K562 (cell line): ENCODE results near the gene TMED10. TPM values are rescaled to one million over a fixed set of nuclear protein-coding genes. Genes with fewer than 3 reads are reported as not detected.

Experiments used
- C11orf30 ChIP-seq: fragments of 450-650 bp; IDR thresholded peaks from 2 replicates; pipeline ENCODE4 v1.6.1; 2016; ENCODE audit warnings: low read depth, mild to moderate bottlenecking
- HDAC6 ChIP-seq: IDR thresholded peaks from 2 replicates; pipeline ENCODE4 v1.6.1; 2012; ENCODE audit warnings: low read depth, mild to moderate bottlenecking, control low read depth, inconsistent platforms, low read length, moderate library complexity
- NFATC3 ChIP-seq: fragments of 450-650 bp; IDR thresholded peaks from 2 replicates; pipeline ENCODE4 v1.6.1; 2017; ENCODE audit warnings: mild to moderate bottlenecking
- RCOR1 ChIP-seq, 2 experiments: IDR thresholded peaks; 2 replicates each; pipeline ENCODE4 v1.6.1; 2012; ENCODE audit warnings: low read depth in 2 of 2, low read length in 2 of 2, borderline replicate concordance in 1 of 2, improper control_type of control experiment in 1 of 2
- ZNF324 ChIP-seq: fragments of 250-450 bp; sonication (Bioruptor Pico); IDR thresholded peaks from 2 replicates; pipeline ENCODE4 v1.4.0; 2020; ENCODE audit warnings: mild to moderate bottlenecking
- polyA plus RNA-seq, 8 experiments: library from polyadenylated mRNA; depleted of rRNA in 4 of 8; stranded (reverse) in 5 of 8; unstranded in 3 of 8; fragments of >200 nt; fragmentation: Nextera tagmentation in 2 of 8; fragmentation: Illumina TruSeq in 1 of 8; extraction: Ambion mirVana in 2 of 8; extraction: Trizol in 1 of 8; gene quantifications; 2 replicates each; pipeline versions ENCODE4 v1.2.1 to v1.2.3, GENCODE V29; 2011 to 2014; ENCODE audit warnings: inconsistent platforms in 1 of 8, missing spikeins in 1 of 8
- total RNA-seq, 7 experiments: library from RNA; depleted of rRNA in 6 of 7; stranded (reverse); fragments of >200 nt in 6 of 7; fragmentation: Illumina TruSeq in 2 of 7; extraction: Trizol in 2 of 7; gene quantifications; 2 replicates each; pipeline versions ENCODE4 v1.2.1 to v1.2.3, GENCODE V29; 2011 to 2021; ENCODE audit warnings: low replicate concordance in 1 of 7
- TF ChIP-seq, protein P1 (sequence below): sonication (generic); formaldehyde crosslinking; IDR thresholded peaks from 2 replicates; pipeline ENCODE4 v1.8.0; 2023; ENCODE audit warnings: missing genetic modification reagents, mild to moderate bottlenecking, borderline replicate concordance
- TF ChIP-seq, protein P2 (sequence below): sonication (generic); formaldehyde crosslinking; IDR thresholded peaks from 2 replicates; pipeline ENCODE4 v1.8.0; 2022; ENCODE audit warnings: mild to moderate bottlenecking, low read depth, missing genetic modification reagents
- TF ChIP-seq, protein P3 (sequence below): fragments of 250-450 bp; sonication (Bioruptor Pico); IDR thresholded peaks from 2 replicates; pipeline ENCODE4 v1.5.0; 2021

TMED10 gene
- total and polyA plus RNA-seq, 9 of the 15 experiments (the other 6 are each of a cell fraction or from before 2014, with no cell fraction given): 62.2 to 233 (median 124) TPM

DNA sequence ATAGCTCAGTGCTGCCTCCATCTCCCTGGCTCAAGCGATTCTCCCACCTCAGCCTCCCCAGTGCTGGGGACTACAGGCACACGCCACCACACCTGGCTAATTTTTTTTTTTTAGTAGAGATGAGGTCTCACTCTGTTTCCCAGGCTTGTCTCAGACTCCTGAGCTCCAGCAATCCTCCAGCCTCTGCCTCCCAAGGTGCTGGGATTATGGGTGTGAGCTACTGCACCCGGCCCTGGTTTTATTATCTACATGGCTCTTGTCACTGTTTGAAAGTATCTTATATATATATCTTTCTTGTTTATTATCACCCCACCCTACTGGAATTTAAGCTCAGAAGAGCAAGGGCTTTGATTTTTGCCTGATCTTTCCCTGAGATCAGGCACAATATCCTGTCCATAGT, 7.6 kb upstream of the TMED10 start (continued):
- TF ChIP-seq, protein P1, sequence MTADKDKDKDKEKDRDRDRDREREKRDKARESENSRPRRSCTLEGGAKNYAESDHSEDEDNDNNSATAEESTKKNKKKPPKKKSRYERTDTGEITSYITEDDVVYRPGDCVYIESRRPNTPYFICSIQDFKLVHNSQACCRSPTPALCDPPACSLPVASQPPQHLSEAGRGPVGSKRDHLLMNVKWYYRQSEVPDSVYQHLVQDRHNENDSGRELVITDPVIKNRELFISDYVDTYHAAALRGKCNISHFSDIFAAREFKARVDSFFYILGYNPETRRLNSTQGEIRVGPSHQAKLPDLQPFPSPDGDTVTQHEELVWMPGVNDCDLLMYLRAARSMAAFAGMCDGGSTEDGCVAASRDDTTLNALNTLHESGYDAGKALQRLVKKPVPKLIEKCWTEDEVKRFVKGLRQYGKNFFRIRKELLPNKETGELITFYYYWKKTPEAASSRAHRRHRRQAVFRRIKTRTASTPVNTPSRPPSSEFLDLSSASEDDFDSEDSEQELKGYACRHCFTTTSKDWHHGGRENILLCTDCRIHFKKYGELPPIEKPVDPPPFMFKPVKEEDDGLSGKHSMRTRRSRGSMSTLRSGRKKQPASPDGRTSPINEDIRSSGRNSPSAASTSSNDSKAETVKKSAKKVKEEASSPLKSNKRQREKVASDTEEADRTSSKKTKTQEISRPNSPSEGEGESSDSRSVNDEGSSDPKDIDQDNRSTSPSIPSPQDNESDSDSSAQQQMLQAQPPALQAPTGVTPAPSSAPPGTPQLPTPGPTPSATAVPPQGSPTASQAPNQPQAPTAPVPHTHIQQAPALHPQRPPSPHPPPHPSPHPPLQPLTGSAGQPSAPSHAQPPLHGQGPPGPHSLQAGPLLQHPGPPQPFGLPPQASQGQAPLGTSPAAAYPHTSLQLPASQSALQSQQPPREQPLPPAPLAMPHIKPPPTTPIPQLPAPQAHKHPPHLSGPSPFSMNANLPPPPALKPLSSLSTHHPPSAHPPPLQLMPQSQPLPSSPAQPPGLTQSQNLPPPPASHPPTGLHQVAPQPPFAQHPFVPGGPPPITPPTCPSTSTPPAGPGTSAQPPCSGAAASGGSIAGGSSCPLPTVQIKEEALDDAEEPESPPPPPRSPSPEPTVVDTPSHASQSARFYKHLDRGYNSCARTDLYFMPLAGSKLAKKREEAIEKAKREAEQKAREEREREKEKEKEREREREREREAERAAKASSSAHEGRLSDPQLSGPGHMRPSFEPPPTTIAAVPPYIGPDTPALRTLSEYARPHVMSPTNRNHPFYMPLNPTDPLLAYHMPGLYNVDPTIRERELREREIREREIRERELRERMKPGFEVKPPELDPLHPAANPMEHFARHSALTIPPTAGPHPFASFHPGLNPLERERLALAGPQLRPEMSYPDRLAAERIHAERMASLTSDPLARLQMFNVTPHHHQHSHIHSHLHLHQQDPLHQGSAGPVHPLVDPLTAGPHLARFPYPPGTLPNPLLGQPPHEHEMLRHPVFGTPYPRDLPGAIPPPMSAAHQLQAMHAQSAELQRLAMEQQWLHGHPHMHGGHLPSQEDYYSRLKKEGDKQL: no peak
- TF ChIP-seq ZNF324: no peak
- TF ChIP-seq, protein P2, sequence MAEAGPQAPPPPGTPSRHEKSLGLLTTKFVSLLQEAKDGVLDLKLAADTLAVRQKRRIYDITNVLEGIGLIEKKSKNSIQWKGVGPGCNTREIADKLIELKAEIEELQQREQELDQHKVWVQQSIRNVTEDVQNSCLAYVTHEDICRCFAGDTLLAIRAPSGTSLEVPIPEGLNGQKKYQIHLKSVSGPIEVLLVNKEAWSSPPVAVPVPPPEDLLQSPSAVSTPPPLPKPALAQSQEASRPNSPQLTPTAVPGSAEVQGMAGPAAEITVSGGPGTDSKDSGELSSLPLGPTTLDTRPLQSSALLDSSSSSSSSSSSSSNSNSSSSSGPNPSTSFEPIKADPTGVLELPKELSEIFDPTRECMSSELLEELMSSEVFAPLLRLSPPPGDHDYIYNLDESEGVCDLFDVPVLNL: no peak
- TF ChIP-seq, protein P3, sequence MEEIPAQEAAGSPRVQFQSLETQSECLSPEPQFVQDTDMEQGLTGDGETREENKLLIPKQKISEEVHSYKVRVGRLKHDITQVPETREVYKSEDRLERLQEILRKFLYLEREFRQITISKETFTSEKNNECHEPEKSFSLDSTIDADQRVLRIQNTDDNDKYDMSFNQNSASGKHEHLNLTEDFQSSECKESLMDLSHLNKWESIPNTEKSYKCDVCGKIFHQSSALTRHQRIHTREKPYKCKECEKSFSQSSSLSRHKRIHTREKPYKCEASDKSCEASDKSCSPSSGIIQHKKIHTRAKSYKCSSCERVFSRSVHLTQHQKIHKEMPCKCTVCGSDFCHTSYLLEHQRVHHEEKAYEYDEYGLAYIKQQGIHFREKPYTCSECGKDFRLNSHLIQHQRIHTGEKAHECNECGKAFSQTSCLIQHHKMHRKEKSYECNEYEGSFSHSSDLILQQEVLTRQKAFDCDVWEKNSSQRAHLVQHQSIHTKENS (CRISPR knock-in tag): no peak
- TF ChIP-seq RCOR1 (IDR thresholded peaks at IDR 0.05; ENCODE audit: borderline replicate concordance in 1 of 2, low read depth in 2 of 2, low read length in 2 of 2): no peak
- TF ChIP-seq C11orf30: no peak
- no peak for TF ChIP-seq NFATC3
- no peak for TF ChIP-seq HDAC6
